ENCODE data around the gene RRN3.
"Not testable (repeated sequence)": the region's sequence is repeated elsewhere in the genome, so short reads cannot be mapped to it uniquely, and the experiment has no call there.

Gene RRN3

DNA sequence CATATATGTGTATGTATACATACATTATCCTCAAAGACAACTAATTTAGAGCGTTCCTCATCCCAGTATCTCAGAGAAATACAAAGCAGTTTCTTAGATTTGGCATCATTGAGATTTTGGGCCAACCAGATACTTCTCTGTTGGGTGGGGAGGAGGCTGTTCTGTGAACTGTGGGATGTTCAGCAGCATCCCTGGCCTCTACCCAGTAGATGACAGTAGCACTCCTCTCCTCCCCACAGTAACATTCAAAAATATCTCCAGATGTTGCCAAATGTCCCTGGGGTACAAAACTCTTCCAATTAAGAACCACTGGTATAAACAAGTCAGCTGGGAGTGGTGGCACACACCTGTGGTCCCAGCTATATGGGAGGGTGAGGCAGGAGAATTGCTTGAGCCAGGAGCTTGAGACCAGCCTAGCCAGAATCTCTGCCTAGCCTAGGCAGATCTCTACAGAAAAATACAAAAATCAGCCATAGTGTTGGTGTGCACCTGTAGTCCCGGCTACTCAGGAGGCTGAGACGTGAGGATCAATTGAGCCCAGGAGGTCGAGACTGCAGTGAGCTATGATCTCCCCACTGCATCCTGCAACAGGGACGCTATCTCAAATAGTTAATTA, 6.4 kb upstream of the RRN3 start:
- not testable (repeated sequence) for DNase-seq (ENCODE audit: low read depth in 1 of 2, low spot score in 1 of 2)

DNA sequence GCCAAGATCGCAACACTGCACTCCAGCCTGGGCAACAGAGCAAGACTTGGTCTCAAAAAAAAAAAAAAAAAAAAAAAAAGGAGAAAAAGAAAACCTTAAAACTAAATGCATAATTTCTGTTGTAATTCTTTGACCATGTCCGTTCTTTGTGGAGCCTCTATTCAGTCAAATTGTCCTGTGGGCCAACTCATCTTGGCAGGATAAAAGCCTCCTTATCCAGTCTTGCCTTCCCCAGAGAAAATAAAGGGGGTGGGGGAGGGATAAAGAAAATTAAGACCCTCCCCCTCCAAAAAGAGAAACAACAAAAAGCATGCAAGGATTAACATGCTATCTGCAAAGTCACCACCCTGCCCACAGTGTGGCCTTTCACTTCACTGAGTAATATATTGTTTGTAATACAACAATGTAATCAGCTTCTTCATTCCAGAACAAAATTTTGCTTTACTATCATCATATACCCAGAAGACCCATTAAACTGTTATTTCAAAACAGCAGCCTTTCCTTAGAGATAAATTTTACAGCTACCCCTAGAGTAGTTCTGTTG, 5.4 kb upstream of the RRN3 start:
- not testable (repeated sequence) for DNase-seq (ENCODE audit: low read depth in 1 of 2, low spot score in 1 of 2)

DNA sequence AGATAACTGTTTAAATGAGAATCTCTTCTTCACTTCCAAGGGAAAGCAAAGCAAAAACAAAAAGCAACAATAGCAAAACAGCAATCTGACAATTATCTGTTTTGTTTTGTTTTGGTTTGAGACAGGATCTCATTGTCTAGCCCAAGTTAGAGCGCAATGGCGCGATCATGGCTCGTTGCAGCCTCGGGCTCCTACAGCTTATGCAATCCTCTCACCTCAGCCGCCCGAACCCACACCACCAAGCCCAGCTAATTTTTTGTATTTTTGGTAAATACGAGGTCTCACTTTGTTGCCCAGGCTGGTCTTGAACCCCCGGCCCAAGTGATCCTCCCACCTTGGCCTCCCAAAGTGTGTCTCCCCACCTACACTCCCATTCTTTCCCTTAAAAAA, 2.5 kb upstream of the RRN3 start:
- not testable (repeated sequence) for DNase-seq (ENCODE audit: low read depth in 1 of 2, low spot score in 1 of 2)

DNA sequence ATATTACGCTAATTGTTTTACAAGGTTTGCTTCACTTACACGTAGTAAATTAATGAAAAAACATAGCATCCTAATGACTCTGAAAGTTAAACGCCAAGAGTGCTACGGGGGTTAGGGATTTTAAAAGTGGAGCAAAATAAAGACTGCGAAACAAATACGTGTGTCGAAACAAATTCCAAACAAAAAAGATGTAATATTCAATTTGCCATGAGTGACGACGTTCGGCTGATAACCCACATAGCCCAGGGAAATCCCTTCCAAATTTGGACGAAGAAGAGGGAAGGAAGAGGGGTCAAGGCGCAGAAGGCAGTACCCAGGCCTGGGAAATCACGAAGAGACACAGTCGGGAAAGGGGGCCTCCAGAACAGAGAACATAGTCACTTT, 509 bp downstream of the RRN3 start:
- not testable (repeated sequence) for DNase-seq (ENCODE audit: low read depth in 1 of 2, low spot score in 1 of 2)

DNA sequence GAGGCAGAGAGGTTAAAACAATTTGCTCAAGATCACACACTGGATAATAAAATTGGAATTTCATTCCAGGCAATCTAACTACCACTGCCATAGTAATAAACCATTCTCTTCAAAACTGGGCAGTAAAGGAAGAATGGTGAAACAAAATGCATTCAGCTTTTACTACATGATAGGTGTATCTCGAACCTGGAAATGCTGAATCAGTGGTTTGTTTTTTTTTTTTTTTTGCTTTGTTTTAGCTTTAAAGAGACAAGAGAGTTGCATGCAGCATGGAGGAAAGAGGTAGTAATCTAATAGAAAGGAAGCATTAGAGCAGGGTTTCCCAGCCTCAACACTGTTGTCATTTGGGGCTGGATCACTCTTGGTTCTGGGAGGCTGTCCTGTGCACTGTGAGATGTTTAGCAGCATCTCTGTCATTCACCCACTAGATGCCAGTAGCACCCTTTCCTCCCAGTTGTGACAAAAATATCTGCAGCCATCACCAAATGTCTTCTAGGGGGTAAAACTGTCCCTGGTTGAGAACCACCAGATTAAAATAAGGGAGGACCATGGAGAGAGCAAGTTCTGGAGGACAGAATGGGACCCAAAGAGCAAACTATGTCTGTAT, 3.3 kb downstream of the RRN3 start:
- DNase-seq (ENCODE audit: low read depth in 1 of 2, low spot score in 1 of 2): not testable (repeated sequence)

DNA sequence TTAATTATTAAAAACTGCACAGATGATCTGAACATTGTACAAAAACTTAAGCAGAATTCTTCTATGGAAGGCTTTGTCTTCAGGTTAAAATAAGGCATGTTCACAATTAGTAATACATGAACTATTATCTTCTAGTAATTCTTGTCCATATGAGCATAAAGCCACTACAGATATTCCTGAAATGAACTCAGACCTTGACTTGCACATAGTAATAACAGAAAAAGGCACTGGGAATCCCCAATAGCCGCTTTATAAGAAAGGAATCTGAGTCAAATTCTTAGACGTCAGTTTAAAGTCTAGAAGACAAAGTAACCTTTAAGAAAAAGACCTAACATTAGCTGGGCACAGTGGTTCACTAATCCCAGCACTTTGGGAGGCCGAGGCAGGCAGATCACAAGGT, 11.3 kb downstream of the RRN3 start:
- DNase-seq (ENCODE audit: low read depth in 1 of 2, low spot score in 1 of 2): not testable (repeated sequence)

DNA sequence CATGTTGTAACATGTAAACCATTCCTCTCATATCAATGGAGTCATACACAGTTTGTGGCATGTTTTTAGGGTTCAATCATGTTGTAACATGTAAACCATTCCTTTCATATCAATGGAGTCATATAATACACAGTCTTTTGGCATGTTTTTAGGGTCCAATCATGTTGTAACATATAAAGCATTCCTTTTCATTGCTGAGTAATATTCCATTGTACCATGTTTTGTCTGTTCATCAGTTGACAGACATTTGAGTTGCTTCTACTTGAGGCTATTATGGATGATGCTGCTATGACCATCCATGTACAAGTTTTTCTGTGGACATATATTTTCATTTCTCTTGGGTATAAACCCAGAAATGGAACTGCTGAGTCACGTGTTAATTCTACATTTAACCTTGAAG, 13.2 kb downstream of the RRN3 start:
- not testable (repeated sequence) for DNase-seq (ENCODE audit: low read depth in 1 of 2, low spot score in 1 of 2)

DNA sequence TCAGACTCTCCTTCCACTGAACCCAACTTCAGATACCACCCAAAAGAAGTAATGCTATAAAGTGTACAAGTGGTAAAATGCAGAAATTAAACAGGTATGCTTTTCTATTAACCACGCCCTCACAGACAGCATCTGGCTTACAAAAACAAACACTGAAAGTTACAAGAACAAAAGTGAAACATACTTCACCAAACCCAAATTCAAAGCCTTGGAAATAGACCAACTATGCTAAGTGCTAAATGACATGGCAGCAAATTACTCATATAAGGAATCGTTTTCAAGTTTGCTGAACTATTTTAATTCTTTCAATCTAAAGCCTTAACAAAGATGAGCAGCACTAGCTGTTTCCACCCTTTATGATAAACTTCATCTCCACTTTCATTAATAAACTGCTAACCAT, 17.9 kb downstream of the RRN3 start:
- not testable (repeated sequence) for DNase-seq (ENCODE audit: low read depth in 1 of 2, low spot score in 1 of 2)

DNA sequence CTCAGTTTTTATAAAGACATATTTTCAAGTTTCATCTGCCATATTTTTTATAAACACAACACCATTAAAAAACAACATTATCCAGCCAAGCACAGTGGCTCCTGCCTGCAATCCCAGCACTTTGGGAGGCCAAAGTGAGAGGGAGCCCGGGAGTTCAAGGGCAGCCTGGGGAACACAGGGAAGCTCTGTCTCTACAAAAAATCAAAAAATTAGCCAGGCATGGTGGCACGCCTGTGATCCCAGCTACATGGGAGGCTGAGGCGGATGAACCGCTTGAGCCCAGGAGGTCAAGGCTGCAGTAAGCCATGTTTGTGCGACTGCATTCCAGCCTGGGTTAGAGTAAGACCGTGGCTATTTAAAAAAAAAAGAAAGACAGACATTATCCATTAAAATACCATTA, 21.0 kb downstream of the RRN3 start:
- no peak for DNase-seq (ENCODE audit: low read depth in 1 of 2, low spot score in 1 of 2)

DNA sequence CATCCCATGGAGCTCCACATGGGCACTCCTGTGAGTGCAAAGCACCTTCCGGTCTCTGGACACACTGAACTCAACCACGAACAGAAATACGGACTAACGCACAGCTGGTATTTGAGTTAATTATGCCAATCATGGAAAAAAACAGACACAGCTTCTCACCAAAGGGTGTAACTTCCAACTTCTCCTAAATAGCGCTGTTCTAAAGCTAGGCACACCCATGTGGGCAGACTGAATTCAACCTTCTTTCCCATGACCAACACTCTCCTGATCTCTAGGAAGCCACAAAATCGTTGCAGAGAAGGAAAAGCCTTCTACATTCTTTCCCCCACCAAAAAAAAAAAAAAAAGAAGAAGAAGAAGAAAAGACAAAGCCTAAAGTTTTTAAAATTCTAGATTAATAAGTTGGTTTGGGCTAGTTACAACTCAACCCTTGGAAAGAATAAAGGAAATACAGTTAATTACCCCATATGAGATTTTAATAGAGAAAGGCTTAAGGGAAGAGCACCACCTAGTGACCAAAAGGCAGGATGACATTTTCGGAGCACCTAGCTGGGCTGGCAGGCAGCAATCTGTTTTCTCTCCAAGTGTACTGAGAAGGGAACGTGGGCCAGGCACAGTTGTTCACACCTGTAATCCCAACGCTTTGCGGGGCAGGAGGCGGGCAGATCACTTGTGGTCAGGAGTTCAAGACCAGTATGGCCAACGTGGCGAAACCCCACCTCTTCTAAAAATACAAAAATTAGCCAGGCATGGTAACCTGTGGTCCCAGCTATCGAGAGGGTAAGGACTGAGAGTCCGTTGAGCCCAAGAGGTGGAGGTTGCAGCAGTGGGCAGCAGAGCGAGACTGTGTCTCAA, 21.9 kb downstream of the RRN3 start:
- not testable (repeated sequence) for DNase-seq (ENCODE audit: low read depth in 1 of 2, low spot score in 1 of 2)

DNA sequence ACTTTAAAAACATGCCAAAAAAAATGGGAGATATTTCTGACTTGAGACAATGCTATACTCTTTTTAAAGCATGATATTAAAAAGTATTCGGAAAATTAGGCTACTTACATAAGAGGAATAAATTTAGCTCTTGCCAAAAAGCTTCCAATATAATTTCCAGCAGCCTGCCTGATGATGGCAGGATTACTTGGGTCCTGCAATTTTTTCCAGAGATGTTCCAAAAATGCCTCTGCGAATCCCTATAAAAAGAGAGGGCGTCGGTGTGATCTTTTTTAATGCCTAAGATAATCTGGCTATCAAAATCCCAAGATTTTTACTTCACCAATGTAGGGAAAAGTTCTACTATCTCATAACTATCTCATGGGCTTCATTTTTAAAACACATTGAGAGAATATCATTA, 23.1 kb downstream of the RRN3 start:
- not testable (repeated sequence) for DNase-seq (ENCODE audit: low read depth in 1 of 2, low spot score in 1 of 2)

DNA sequence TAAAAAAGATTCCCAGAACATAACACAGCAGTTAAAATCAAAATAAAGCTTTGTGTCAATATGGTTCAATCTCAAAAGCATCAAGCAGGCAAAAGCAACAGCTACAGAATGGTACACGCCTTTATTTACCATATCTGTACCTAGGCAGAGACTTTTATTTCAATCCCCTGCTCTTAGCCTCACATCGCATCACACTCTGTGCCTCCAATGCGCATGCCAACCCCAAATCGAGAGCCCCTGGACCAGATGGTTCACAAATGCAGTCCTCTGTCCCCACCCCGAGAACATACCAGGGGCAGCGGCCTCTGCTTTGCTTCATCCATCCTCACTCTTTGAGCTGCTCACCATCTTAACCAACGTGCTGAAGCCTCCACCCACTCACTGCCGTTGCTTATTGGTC, 27.4 kb downstream of the RRN3 start:
- DNase-seq (ENCODE audit: low read depth in 1 of 2, low spot score in 1 of 2): not testable (repeated sequence)

DNA sequence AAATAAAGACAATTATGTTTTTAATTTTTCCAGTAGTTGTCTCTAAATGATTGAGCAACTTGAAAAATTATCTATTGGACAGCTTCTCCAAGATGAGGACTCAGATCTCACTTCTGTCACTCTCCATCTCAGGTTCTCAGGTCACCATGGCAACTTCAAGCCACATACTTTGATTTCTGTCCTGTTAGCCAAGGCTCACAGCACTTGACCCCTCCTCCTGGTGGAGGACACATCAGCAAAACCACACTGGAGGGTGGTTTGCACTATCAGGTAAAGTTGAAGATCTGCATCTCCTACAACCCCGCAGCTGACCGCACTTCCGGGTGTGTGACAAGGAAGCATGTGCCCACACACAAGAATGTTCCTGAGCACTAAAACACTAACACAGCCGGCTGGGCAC, 28.1 kb downstream of the RRN3 start:
- not testable (repeated sequence) for DNase-seq (ENCODE audit: low read depth in 1 of 2, low spot score in 1 of 2)

DNA sequence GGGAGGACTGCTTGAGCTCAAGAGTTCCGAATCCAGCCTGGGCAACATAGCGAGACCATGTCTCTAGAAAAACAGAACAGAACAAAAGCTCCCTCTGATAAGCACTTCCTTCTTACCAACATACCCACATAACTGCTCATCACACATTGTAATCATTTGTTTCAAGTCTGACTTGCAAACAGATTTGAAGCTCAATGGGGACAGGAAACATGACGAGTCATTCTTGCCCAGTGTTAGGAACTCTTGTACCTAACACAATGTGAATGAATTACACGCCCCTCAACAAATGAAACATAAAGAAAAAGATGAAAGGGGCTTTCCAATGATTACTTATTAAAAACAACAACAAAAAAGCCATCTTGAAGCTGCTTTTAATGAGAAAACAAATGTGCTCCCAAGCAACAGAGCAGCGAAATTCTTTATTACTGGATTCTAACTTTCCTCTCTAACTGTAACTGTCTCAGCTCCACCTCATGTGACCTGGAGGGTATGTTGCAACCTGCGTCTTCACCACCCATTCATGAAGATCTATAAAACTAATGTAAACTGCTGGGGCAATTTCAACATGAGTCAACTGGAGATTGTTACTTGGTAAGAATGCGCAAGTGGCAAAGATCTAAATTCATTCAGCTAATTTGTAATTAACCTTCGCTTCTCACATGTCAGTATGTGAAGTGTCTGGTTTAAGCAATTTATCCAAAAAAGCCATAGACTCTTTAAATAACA, 31.8 kb downstream of the RRN3 start:
- DNase-seq (ENCODE audit: low read depth in 1 of 2, low spot score in 1 of 2): not testable (repeated sequence)

DNA sequence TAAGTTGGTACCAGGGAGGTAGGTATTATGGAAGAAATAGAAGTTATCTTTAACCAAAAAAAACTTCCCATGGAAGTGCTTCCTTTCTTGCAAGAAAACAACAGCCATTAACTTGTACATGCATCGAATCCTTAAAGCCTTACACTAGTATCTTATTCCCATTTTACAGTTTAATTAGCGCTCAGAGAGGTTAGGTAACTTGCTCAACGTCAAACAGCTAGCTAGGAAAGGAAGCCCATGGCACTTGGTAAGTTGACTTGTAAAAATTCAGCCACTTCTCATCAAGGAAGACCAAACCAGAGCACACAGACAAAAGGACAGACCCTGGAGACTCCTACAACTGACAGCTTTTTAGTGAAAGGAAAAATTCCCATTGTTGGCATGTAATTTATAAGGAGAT, 34.7 kb downstream of the RRN3 start:
- no peak for DNase-seq (ENCODE audit: low read depth in 1 of 2, low spot score in 1 of 2)

DNA sequence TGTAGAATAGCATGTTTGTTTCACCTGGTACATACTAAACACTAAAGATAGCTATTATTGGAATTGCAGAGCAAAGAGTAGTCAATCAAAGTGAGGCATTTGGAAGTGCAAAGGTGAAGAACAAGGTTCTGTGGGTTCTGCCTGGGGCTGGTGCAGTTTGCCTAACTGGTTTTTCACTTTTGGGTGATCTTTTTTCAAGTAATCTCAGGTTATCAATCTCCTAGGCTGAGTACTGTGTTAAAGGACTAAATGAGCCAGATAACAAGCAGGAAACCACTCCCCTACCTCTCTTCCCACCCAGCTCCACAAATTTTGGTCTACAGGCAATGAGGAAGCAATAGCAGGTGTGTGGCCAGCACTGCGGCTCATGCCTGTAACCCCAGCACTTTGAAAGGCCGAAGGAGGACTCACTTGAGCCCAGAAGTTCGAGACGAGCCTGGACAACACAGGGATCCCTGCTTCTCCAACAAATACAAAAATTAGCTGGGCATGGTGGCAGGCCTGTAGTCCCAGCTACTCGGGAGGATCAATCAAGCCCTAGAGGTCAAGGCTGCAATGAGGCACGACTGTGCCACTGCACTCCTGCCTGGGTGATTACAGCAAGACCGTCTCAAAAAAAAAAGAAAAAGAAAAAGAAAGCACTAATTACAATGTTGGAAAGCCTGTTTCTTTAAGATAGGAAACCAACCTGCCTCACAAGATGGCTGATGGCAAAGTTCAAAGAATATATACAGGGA, 36.2 kb downstream of the RRN3 start:
- no peak for DNase-seq (ENCODE audit: low read depth in 1 of 2, low spot score in 1 of 2)

DNA sequence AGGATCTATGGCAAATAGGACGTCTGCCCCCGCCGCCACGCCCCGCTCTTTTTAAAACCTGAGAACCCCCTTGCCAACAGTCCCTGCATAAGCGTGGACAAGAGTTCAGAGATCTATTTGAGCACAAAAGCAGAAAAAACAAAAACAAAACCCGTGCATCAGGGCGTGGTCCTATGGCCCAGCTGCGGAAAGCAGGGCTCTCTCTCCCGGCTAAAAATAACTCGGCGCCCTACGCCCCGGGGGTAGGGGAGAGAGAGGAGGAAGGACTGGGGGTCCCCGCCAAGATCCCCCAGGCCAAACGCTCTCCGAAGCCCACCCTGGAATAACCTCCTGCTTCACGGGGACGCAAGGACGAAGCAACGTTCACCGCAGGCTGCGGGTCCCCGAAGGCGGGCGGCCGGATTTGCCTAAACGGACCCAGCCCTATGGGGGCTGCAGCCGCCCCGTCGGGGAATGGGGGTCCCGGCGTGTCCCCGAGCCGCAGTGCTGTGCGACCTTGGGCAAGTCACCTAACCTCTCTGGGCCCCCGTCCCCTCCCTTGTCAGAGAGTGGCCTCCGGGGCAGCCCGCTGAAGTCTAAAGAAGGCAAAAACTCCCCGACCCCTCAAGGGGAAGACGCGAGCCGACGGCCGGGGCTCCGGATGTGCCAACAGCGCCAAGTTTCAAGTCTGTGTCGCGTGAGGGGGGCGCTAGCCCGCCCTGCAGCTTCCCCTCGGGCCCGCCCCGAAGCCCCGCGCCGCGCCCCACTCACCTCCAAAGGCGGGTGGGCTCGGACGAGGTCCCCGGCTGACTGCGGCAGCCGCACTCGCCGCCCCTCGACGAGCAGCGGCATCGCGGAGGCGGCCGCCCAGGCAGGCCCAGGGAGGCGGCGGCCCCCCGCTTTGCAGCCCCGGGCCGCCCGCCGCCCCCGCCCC, 38.7 kb downstream of the RRN3 start:
- DNase-seq (ENCODE audit: low read depth in 1 of 2, low spot score in 1 of 2): peak in 1 of 2 donors; percentile 41

DNA sequence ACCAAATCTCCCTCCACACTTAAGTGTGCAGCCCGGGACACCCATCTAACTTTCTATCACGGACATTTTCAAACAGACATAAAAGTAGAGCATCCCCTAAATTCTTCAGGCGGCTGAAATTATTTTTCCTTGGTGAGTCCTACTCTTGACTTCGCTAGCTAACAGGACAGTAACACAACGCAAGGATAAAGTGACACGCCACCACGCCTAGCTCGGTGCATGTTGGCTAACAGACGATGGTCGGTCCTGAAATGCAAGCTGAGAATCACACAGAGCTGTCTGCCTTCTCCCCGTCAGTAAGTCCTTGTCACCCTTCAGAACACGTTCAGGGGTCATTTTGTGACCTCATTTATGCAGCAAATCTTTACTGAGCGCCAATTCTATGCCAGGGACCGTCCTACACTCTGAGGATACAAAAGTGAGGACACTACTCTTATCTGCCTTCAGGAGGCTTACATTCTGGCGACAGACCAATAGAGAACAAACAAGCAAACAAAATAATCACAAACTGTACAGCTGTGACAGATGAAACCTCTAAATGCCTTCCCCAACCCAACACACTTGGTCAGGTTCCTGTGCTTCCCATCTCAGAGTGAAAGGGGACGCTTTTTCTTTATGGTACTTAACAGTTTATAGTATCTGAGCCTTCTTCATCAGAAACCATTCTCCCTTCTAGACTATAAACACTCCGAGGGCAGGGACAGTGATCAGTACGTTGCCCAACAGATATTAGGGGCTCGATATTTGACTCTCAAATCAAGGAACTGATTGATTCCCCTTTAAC, 39.5 kb downstream of the RRN3 start:
- no peak for DNase-seq (ENCODE audit: low read depth in 1 of 2, low spot score in 1 of 2)

DNA sequence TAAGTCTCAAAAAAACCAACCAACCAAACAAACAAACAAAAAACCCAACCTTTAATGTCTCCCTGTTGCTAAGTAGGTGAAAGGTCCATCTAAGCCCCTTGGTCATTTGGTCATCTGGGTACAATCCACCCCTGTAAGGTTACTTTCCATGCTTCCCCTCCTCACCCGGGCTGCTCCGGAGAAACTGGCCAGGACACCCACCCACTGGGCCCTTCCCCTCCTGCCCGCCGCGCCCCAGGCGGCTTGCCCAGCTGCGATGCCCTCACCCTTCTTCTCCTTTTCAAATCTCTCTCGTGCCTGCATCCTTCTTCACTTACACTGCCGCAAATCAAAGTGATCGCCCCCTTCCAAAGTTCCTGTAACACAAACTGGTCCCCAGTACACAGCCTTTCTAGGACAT, 40.2 kb downstream of the RRN3 start:
- DNase-seq (ENCODE audit: low read depth in 1 of 2, low spot score in 1 of 2): no peak

All from activated T-helper 1 cell treated with anti-CD3 and anti-CD28 coated beads, Interleukin-2, amount 50 U/mL, for 16 hours (primary cell).